Measurements from ENCODE around the gene GALNT9.
"Not testable (repeated sequence)": the region's sequence is repeated elsewhere in the genome, so short reads cannot be mapped to it uniquely, and the experiment has no call there.

Gene GALNT9

GRCh38 chr12:132306885-132307191, 22.6 kb downstream of the GALNT9 start:
- no peak for DNase-seq
- TF ChIP-seq, protein P1, sequence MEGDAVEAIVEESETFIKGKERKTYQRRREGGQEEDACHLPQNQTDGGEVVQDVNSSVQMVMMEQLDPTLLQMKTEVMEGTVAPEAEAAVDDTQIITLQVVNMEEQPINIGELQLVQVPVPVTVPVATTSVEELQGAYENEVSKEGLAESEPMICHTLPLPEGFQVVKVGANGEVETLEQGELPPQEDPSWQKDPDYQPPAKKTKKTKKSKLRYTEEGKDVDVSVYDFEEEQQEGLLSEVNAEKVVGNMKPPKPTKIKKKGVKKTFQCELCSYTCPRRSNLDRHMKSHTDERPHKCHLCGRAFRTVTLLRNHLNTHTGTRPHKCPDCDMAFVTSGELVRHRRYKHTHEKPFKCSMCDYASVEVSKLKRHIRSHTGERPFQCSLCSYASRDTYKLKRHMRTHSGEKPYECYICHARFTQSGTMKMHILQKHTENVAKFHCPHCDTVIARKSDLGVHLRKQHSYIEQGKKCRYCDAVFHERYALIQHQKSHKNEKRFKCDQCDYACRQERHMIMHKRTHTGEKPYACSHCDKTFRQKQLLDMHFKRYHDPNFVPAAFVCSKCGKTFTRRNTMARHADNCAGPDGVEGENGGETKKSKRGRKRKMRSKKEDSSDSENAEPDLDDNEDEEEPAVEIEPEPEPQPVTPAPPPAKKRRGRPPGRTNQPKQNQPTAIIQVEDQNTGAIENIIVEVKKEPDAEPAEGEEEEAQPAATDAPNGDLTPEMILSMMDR (IDR thresholded peaks at IDR 0.05): no peak
- H3K27me3 Mint-ChIP-seq (ENCODE audit: low read depth, poor library complexity): peaks cover 33% of the 10 kb centered on the region
- peaks cover 34% of the 10 kb centered on the region for H3K4me1 Mint-ChIP-seq
- H3K4me3 Mint-ChIP-seq: no peak overlapping the region
- H3K27ac Mint-ChIP-seq: no peak overlapping the region
- H3K36me3 Mint-ChIP-seq (ENCODE audit: low read depth): peaks cover 8% of the 10 kb centered on the region
- peaks cover 19% of the 10 kb centered on the region for H3K9me3 Mint-ChIP-seq

DNA sequence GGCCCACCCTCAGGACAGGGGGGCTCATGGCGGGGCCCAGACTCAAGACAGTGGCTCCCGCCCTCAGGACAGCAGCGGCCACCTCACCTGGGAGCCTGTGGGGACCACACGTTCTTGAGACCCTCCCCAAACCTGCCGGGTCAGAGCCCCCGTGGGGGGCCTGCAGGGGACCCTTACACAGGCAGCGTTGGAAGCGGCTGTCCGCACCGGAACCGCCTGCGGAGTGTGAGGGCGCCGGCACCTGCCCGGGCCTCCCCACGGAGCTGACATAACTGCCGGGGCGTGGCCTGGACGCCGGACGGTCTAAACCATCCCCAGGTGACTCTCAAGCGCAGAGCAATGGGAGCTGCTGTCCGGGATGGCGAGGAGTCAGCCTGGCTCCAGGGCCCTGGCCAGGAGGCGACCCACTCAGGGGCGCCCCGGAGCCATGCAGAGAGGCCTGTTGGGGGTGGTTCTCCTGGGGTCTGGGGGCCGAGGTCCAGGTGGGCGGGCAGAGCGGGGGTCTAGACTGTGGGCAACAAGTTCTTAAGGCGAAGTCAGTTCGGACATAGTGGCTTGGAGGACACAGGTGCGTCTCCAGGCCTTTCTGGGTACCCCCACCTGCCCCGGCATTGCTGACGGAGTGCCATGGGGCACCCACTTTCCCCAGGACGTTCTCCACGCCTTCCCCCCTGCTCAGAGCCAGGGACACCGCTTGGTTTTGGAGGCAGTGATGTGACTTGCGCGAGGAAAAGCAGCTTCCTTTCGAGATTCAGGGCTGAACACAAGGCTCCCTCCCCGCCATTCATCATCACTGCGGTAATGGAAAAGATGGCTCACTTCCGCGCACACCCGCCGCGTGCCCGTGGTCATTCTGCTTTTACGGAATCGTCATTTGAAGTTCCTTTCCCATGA, 23.2 kb downstream of the GALNT9 start:
- no peak for DNase-seq
- Mint-ChIP-seq H3K4me1 (peaks cover 32% of the 10 kb centered on the region), H3K9me3 (peaks cover 13% of the 10 kb centered on the region), H3K27me3 (ENCODE audit: low read depth, poor library complexity) (peaks cover 36% of the 10 kb centered on the region), H3K4me3 (no peak overlapping the region), H3K36me3 (ENCODE audit: low read depth) (peaks cover 6% of the 10 kb centered on the region), H3K27ac (peak overlapping the region; percentile 37)
- TF ChIP-seq, protein P1 (IDR thresholded peaks at IDR 0.05): no peak

DNA sequence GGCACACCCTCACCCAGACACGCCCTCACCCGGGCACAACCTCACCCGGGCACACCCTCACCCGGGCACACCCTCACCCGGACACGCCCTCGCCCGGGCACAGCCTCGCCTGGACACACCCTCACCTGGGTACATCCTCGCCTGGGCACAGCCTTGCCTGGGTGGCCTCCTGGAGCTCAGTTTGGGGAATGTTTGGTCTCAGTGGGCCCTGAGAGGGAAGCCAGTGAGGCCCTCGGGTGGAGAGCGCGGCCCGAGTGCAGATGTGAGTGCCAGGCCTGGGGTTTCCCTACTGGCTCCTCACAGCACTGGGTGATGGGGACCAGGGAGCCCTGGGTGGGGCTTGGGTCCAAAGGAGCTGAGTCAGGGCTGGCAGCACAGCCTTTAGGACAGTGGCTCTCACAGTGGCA, 23.8 kb downstream of the GALNT9 start:
- Mint-ChIP-seq H3K27me3 (ENCODE audit: low read depth, poor library complexity) (peaks cover 38% of the 10 kb centered on the region), H3K36me3 (ENCODE audit: low read depth) (no peaks in the 10 kb centered on the region), H3K4me1 (peaks cover 26% of the 10 kb centered on the region), H3K9me3 (peaks cover 6% of the 10 kb centered on the region), H3K27ac (no peak overlapping the region), H3K4me3 (no peak overlapping the region)
- TF ChIP-seq, protein P1 (IDR thresholded peaks at IDR 0.05): no peak
- DNase-seq: no peak

DNA sequence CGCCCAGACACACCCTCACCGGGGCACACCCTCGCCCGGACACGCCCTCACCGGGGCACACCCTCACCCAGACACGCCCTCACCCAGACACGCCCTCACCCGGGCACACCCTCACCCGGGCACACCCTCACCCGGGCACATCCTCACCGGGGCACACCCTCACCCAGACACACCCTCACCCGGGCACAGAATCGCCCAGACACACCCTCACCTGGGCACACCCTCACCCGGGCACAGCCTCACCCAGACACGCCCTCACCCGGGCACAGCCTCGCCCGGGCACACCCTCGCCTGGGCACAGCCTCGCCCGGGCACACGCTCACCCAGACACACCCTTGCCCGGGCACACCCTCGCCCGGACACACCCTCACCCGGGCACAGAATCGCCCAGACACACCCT, 24.5 kb downstream of the GALNT9 start:
- H3K27ac Mint-ChIP-seq; H3K4me3 Mint-ChIP-seq; H3K36me3 Mint-ChIP-seq (ENCODE audit: low read depth); DNase-seq; H3K9me3 Mint-ChIP-seq: not testable (repeated sequence)
- Mint-ChIP-seq H3K27me3 (ENCODE audit: low read depth, poor library complexity) (peaks cover 37% of the 10 kb centered on the region), H3K4me1 (peaks cover 19% of the 10 kb centered on the region)

DNA sequence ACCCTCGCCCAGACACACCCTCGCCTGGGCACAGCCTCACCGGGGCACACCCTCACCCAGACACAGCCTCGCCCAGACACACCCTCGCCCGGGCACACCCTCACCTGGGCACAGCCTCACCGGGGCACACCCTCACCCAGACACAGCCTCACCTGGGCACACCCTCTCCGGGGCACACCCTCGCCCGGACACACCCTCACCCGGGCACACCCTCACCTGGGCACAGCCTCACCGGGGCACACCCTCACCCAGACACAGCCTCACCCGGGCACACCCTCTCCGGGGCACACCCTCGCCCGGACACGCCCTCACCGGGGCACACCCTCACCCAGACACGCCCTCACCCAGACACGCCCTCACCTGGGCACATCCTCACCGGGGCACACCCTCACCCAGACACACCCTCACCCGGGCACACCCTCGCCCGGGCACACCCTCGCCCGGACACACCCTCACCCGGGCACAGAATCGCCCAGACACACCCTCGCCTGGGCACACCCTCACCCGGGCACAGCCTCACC, 25.5 kb downstream of the GALNT9 start:
- not testable (repeated sequence) for H3K4me1 Mint-ChIP-seq; H3K4me3 Mint-ChIP-seq; H3K27ac Mint-ChIP-seq; DNase-seq; H3K36me3 Mint-ChIP-seq (ENCODE audit: low read depth); H3K9me3 Mint-ChIP-seq
- peaks cover 39% of the 10 kb centered on the region for H3K27me3 Mint-ChIP-seq (ENCODE audit: low read depth, poor library complexity)

DNA sequence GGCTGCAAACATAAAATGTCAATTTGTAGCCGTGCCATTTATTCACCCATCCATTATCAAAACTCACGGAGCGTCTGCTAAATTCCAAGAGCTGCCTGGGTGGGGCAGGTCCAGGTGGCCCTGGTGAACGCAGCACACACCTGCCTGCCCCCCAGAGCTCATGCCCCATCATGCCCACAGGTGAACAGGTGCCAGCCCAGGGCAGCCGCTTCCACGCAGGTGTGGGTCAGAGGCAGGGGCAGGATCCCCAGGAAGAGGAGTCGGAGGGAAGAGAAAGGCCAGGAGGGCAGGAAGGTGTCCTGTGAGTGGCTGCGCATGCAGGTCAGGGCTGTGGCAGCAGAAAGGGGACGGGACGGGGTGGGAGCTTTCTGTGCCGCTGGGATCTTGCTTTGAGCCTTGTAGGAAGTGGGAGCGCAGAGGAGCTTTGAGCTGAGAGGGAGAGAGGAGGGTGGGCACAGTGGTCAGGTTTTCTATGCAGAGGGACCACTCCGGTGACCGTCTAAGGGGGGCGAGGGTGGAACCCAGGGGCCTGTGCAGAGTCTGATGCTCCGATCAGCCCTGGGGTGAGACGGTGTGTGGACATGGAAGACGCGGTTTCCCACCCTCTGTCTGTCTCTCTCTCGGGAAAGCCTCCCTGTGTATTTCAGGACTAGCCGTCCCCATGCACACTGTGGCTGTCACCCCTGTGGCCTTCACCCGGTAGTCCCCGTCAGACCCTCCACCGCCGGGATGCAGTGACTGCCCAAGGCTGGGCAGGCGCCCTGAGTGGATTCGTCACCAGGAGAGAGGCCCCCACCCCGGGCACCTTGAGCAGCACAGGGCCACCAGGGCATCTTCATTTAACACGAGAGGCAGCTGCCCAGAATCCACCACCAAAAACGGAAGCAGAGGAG, 26.7 kb downstream of the GALNT9 start:
- Mint-ChIP-seq H3K36me3 (ENCODE audit: low read depth) (no peaks in the 10 kb centered on the region), H3K4me3 (no peak overlapping the region), H3K9me3 (no peaks in the 10 kb centered on the region), H3K27me3 (ENCODE audit: low read depth, poor library complexity) (peaks cover 38% of the 10 kb centered on the region), H3K4me1 (peaks cover 5% of the 10 kb centered on the region), H3K27ac (peak overlapping the region; percentile 36)
- DNase-seq: no peak
- TF ChIP-seq, protein P1 (IDR thresholded peaks at IDR 0.05): no peak

Measured in nephron progenitor cell (in vitro differentiated cells).